Measurements from ENCODE around the gene ZBTB7B. TPM values are rescaled to one million over a fixed set of nuclear protein-coding genes. Genes with fewer than 3 reads are reported as not detected.
A peak's percentile ranks its signal among the peaks of the same experiment; 100 is the strongest.

Gene ZBTB7B
- polyA plus RNA-seq (2013), result 9.7 TPM

DNA sequence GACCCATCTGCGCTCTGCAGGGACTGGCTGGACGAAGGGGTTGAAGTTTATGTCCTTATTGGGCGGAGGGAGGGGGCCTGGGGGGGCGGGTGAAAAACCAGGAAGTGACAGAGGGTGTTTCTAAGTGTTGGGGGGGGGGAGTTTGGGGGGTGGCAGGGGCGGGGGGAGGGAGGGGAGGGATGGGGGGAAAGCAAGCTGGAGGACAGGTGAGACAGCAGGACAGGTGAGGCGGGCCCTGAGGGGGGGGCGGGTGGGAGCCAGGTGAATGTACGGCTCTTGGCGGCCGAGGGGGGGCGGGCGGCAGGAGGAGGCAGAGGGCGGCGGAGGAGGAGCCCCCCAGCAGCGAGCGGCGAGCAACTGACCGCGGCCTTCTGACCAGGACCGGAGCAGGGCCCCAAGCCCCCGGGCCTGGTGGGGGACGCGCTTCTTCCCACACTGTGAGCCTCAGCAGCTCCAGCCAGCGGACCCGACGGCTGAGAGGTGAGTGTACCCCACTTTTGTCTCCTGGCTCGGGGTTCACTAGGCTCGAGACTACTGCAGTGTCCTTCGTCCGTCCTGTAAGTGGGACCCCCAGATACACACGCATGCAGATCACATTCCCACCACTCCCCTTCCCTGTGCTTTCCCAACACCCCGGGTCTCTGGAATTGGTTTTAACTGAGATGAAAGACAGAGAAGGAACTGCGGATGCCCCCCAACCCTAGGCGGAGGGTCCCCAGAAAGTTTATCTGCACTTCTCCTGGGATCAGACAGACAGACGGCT lies at the start of gene ZBTB7B:
Gene ZBTB7B (plus strand): TSS at position 339 of the 763 bp plus-strand sequence. CDS start 11,859 bp downstream, outside the sequence.
- DNase-seq, result no peak
- H3K36me3 ChIP-seq (ENCODE audit: control insufficient read depth in 4 of 4, insufficient read depth in 4 of 4, low read length in 3 of 4), result no peaks in the 10 kb centered on the region
- CTCF ChIA-PET, result interaction anchor here (0.7 to 14.0 kb wide), 5 partner anchors 14 to 47 kb away, joined by 3 to 320 read pairs (median 4); partner anchors contain the start of genes CKS1B, FLAD1, PBXIP1 and PYGO2
- no peaks in the 10 kb centered on the region for H3K9me3 ChIP-seq (ENCODE audit: control extremely low read depth in 1 of 5, control insufficient read depth in 4 of 5, insufficient read depth in 2 of 5, low read depth in 1 of 5, low read length in 4 of 5)
- H3K4me1 ChIP-seq (ENCODE audit: control extremely low read depth in 1 of 4, control insufficient read depth in 4 of 4, insufficient read depth in 4 of 4, low read length in 3 of 4), result peaks cover 14 to 90% (median 88%) of the 10 kb centered on the region in 4 experiments
- H3K27ac ChIP-seq (ENCODE audit: insufficient read depth in 1 of 2, low read depth in 1 of 2, low read length in 2 of 2, poor library complexity in 1 of 2, severe bottlenecking in 2 of 2), result peak within 1 kb of the TSS; percentile 40 to 83
- H3K4me3 ChIP-seq (ENCODE audit: control insufficient read depth in 1 of 7, extremely low read depth in 1 of 7, insufficient read depth in 4 of 7, low read depth in 2 of 7, low read length in 6 of 7), result peak within 1 kb of the TSS; percentile 73 to 95 (median 86)
- WGBS (ENCODE audit: insufficient coverage), result 0% methylated on average over 20 of the region's 35 CpGs
- POLR2A ChIA-PET, result interaction anchor here (1.0 to 1.2 kb wide), 2 partner anchors 9 to 14 kb away, joined by 3 to 4 read pairs; no protein-coding TSS in a partner anchor
- no peaks in the 10 kb centered on the region for H3K27me3 ChIP-seq (replicated peaks in 2 of 5; ENCODE audit: control insufficient read depth in 4 of 5, insufficient read depth in 5 of 5, low read length in 4 of 5)

DNA sequence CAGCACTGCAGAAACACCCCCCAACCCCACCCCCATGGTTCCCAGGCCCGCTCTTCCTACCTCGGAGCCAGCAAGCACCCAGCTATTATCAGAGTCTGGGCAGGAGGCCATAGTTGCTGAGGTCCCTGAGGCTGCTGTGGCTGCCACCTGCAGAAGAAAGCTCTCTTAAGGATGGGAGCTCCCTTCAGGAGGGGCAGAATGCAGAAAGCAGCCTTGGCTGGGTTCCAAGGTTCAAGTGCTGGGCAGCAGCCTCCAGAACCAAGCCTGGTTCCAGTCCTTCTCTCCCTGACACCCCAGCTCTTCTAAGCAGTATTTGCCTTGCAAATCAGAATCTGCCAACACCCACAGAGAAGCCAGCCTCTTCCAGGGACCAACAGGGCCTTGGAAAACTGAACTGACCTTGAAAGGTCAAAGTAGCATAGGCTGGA lies 49.0 kb upstream of the ZBTB7B start:
- ChIA-PET POLR2A (interaction anchor here (2.1 kb wide), 1 partner anchor 9 kb away, joined by 11 read pairs; no protein-coding TSS in a partner anchor), CTCF (interaction anchor here (1.1 to 4.0 kb wide), 4 partner anchors 41 to 378 kb away, joined by 3 to 49 read pairs (median 6); no protein-coding TSS in a partner anchor)
- 94% methylated on average over 2 of the region's 2 CpGs for WGBS (ENCODE audit: insufficient coverage)
- H3K27me3 ChIP-seq (replicated peaks in 2 of 5; ENCODE audit: control insufficient read depth in 4 of 5, insufficient read depth in 5 of 5, low read length in 4 of 5), result no peaks in the 10 kb centered on the region
- peaks cover 3 to 47% (median 25%) of the 10 kb centered on the region in 4 experiments for H3K36me3 ChIP-seq (ENCODE audit: control insufficient read depth in 4 of 4, insufficient read depth in 4 of 4, low read length in 3 of 4)
- H3K9me3 ChIP-seq (ENCODE audit: control extremely low read depth in 1 of 5, control insufficient read depth in 4 of 5, insufficient read depth in 2 of 5, low read depth in 1 of 5, low read length in 4 of 5), result no peaks in the 10 kb centered on the region
- peak overlapping the region; percentile 100 for H3K27ac ChIP-seq (ENCODE audit: insufficient read depth in 1 of 2, low read depth in 1 of 2, low read length in 2 of 2, poor library complexity in 1 of 2, severe bottlenecking in 2 of 2)
- H3K4me3 ChIP-seq (ENCODE audit: control insufficient read depth in 1 of 7, extremely low read depth in 1 of 7, insufficient read depth in 4 of 7, low read depth in 2 of 7, low read length in 6 of 7), result peak overlapping the region in 5 of 7 experiments; percentile 8 to 92 (median 82)
- no peak for DNase-seq
- H3K4me1 ChIP-seq (ENCODE audit: control extremely low read depth in 1 of 4, control insufficient read depth in 4 of 4, insufficient read depth in 4 of 4, low read length in 3 of 4), result peaks cover 22 to 68% (median 60%) of the 10 kb centered on the region in 4 experiments

DNA sequence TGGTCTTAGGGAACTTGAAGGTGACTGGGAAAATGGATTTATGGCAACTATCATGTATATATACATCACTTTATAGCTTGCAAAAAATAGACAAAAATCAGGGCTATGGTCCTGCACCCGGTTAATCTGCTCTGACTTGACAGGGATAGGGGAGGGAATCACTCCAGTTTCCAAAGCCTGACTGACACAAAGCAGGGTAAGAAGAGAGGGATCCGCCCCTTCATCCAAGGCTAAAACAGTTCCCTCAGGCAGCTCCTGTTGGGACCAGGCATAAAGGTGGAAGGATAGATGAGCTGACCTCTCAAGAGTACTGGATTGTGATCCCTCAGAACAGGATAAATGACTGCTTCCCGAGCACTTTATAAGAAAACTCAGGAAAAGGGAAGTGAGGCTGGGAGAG lies 48.1 kb upstream of the ZBTB7B start:
- DNase-seq, result no peak
- Histone ChIP-seq H3K36me3 (ENCODE audit: control insufficient read depth in 4 of 4, insufficient read depth in 4 of 4, low read length in 3 of 4) (peaks cover 0 to 49% (median 28%) of the 10 kb centered on the region in 4 experiments), H3K4me3 (ENCODE audit: control insufficient read depth in 1 of 7, extremely low read depth in 1 of 7, insufficient read depth in 4 of 7, low read depth in 2 of 7, low read length in 6 of 7) (peak overlapping the region in 6 of 7 experiments; percentile 21 to 92 (median 82)), H3K9me3 (ENCODE audit: control extremely low read depth in 1 of 5, control insufficient read depth in 4 of 5, insufficient read depth in 2 of 5, low read depth in 1 of 5, low read length in 4 of 5) (no peaks in the 10 kb centered on the region), H3K27me3 (replicated peaks in 2 of 5; ENCODE audit: control insufficient read depth in 4 of 5, insufficient read depth in 5 of 5, low read length in 4 of 5) (no peaks in the 10 kb centered on the region), H3K27ac (ENCODE audit: insufficient read depth in 1 of 2, low read depth in 1 of 2, low read length in 2 of 2, poor library complexity in 1 of 2, severe bottlenecking in 2 of 2) (peak overlapping the region; percentile 100), H3K4me1 (ENCODE audit: control extremely low read depth in 1 of 4, control insufficient read depth in 4 of 4, insufficient read depth in 4 of 4, low read length in 3 of 4) (peaks cover 22 to 69% (median 61%) of the 10 kb centered on the region in 4 experiments)
- ChIA-PET POLR2A (interaction anchor here (1.4 to 2.5 kb wide), 5 partner anchors 9 to 63 kb away, joined by 3 to 17 read pairs (median 6); partner anchors contain the start of genes CKS1B and PMVK), CTCF (interaction anchor here (1.0 to 5.2 kb wide), 12 partner anchors 11 to 401 kb away, joined by 3 to 49 read pairs (median 4); no protein-coding TSS in a partner anchor)
- 81% methylated on average over 2 of the region's 3 CpGs for WGBS (ENCODE audit: insufficient coverage)

DNA sequence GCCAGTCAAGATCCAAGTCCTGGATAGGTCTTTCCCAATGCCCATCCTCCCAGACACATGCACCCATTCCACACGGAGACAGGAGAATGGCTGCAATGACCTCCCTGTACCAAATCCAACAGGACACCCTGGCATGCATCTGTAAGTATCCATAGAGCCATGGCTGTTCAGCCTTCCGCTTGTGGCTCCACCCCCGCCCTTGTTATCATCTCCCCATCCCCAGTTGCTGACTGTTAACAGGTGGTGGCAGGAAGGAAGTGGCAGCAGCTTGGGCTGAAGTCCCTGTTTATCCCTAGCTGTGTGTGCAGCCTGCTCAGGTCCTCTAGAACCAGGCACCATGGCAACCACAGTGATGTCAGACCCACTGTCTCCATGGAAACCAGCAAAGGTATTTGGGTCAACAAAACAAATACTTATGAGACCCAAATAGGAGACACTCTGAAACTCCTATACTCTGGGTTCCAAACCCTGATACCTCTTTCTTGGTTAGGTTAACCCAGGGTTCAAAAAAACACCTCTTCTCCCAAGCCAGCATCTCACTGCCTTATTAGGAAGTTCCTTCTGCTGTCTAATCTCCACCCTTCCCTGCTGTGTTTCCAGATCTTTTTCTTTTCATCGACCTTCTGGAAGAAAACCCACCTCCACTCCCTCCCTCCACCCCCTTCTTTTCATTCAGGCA lies 47.4 kb upstream of the ZBTB7B start:
- Histone ChIP-seq H3K27me3 (replicated peaks in 2 of 5; ENCODE audit: control insufficient read depth in 4 of 5, insufficient read depth in 5 of 5, low read length in 4 of 5) (no peaks in the 10 kb centered on the region), H3K36me3 (ENCODE audit: control insufficient read depth in 4 of 4, insufficient read depth in 4 of 4, low read length in 3 of 4) (peaks cover 0 to 47% (median 29%) of the 10 kb centered on the region in 4 experiments), H3K27ac (ENCODE audit: insufficient read depth in 1 of 2, low read depth in 1 of 2, low read length in 2 of 2, poor library complexity in 1 of 2, severe bottlenecking in 2 of 2) (peak overlapping the region; percentile 100), H3K4me3 (ENCODE audit: control insufficient read depth in 1 of 7, extremely low read depth in 1 of 7, insufficient read depth in 4 of 7, low read depth in 2 of 7, low read length in 6 of 7) (peak overlapping the region in 6 of 7 experiments; percentile 63 to 92 (median 82)), H3K4me1 (ENCODE audit: control extremely low read depth in 1 of 4, control insufficient read depth in 4 of 4, insufficient read depth in 4 of 4, low read length in 3 of 4) (peaks cover 22 to 73% (median 62%) of the 10 kb centered on the region in 4 experiments), H3K9me3 (ENCODE audit: control extremely low read depth in 1 of 5, control insufficient read depth in 4 of 5, insufficient read depth in 2 of 5, low read depth in 1 of 5, low read length in 4 of 5) (no peaks in the 10 kb centered on the region)
- DNase-seq, result peak; percentile 97 to 99 (median 99)
- POLR2A ChIA-PET, result interaction anchor here (0.7 to 2.5 kb wide), 6 partner anchors 10 to 285 kb away, joined by 3 to 17 read pairs (median 5); partner anchors contain the start of genes CKS1B and PMVK
- WGBS (ENCODE audit: insufficient coverage), result 3% methylated on average over 3 of the region's 4 CpGs
- CTCF ChIA-PET, result interaction anchor here (0.7 to 5.2 kb wide), 21 partner anchors 10 to 401 kb away, joined by 3 to 49 read pairs (median 4); partner anchors contain the start of genes FLAD1, LENEP, SHC1 and ZBTB7B

DNA sequence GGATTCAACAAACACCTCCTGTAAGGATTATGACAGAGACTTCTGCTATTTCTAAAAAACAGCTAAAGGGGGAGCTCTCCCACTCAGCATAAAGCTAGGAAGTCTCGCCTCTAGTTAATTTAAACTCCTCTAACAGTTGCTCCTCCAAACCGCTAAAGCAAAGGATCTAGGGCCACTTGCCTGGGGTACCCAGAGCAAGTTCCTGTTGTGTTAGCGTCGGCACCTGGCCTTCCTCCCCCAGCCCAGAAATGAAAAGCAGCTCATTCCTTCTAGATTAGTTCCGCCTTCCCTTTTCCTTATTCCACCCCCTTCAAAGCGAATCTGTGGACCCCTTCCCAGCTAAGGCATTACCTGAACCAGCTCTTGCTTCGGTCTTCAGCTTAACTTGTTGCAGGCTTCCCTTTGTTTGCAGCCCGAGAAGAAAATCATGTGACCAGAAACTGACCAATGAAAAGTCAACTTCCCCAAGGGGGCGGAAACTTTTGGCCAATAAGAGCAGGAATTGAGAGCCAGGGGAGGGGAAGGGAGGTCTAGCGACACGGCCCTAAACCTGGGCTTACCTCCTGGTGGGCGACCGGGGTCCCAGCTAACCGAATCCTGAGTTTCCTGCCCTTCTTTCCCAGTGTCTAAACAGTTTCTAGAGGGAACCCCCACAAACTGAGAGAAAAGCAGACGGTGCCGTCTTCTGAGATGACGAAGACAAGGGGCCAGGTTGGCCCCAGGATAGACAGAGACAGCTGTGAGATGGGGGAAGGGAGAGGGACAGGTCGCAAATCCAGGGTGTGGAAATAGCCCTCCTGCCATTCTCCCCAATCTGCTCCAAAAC lies 46.7 kb upstream of the ZBTB7B start, which contains the start of gene PBXIP1:
Gene PBXIP1 (minus strand): TSS at position 382 of the 826 bp plus-strand sequence. CDS start 2,378 bp downstream, outside the sequence.
- Histone ChIP-seq H3K9me3 (ENCODE audit: control extremely low read depth in 1 of 5, control insufficient read depth in 4 of 5, insufficient read depth in 2 of 5, low read depth in 1 of 5, low read length in 4 of 5) (no peaks in the 10 kb centered on the region), H3K27me3 (replicated peaks in 2 of 5; ENCODE audit: control insufficient read depth in 4 of 5, insufficient read depth in 5 of 5, low read length in 4 of 5) (no peaks in the 10 kb centered on the region), H3K27ac (ENCODE audit: insufficient read depth in 1 of 2, low read depth in 1 of 2, low read length in 2 of 2, poor library complexity in 1 of 2, severe bottlenecking in 2 of 2) (peak within 1 kb of the TSS; percentile 100), H3K36me3 (ENCODE audit: control insufficient read depth in 4 of 4, insufficient read depth in 4 of 4, low read length in 3 of 4) (peaks cover 0 to 40% (median 22%) of the 10 kb centered on the region in 4 experiments), H3K4me3 (ENCODE audit: control insufficient read depth in 1 of 7, extremely low read depth in 1 of 7, insufficient read depth in 4 of 7, low read depth in 2 of 7, low read length in 6 of 7) (peak within 1 kb of the TSS; percentile 33 to 92 (median 81)), H3K4me1 (ENCODE audit: control extremely low read depth in 1 of 4, control insufficient read depth in 4 of 4, insufficient read depth in 4 of 4, low read length in 3 of 4) (peaks cover 29 to 74% (median 69%) of the 10 kb centered on the region in 4 experiments)
- DNase-seq, result peak; percentile 94 to 96 (median 94)
- under 1% methylated on average over 14 of the region's 18 CpGs for WGBS (ENCODE audit: insufficient coverage)
- POLR2A ChIA-PET, result interaction anchor here (0.5 to 2.5 kb wide), 7 partner anchors 10 to 618 kb away, joined by 3 to 17 read pairs (median 4); partner anchors contain the start of genes PMVK and SHC1
- CTCF ChIA-PET, result interaction anchor here (0.7 to 5.2 kb wide), 21 partner anchors 9 to 402 kb away, joined by 3 to 49 read pairs (median 3); partner anchors contain the start of genes FLAD1, LENEP, SHC1 and ZBTB7B

Measured in common myeloid progenitor, CD34-positive (primary cell).